H7 (cell line): ENCODE measurements around the gene CHST15. TPM values are rescaled to one million over a fixed set of nuclear protein-coding genes. Genes with fewer than 3 reads are reported as not detected.

Experiments
- DNase-seq: peaks from one replicate; pipeline ENCODE4 v3.0.0; 2012
- H3K27me3 ChIP-seq: 2 replicates; pipeline ENCODE4 v1.6.0; 2011; ENCODE audit warnings: mild to moderate bottlenecking, low read length; ENCODE audit not compliant: control insufficient read depth, insufficient read depth
- H3K36me3 ChIP-seq: replicated peaks from 2 replicates; pipeline ENCODE4 v1.5.1; 2011; ENCODE audit warnings: low read length; ENCODE audit not compliant: control insufficient read depth, insufficient read depth
- H3K4me3 ChIP-seq: 2 replicates; pipeline ENCODE4 v1.5.1; 2011; ENCODE audit warnings: low read depth, mild to moderate bottlenecking, control low read depth, low read length, moderate library complexity; ENCODE audit not compliant: insufficient read depth
- total RNA-seq: library from RNA; depleted of rRNA; stranded (reverse); fragments of >200 nt; shearing (Covaris generic); gene quantifications from 2 replicates; pipeline ENCODE4 v1.2.3, GENCODE V29; 2014

CHST15 gene
- total RNA-seq, 1 experiment from 2014 or later: 18.4 TPM

GRCh38 chr10:124075231-124075955 lies 18.0 kb downstream of the CHST15 start:
- peak; percentile 71 for DNase-seq
- Histone ChIP-seq H3K36me3 (no peaks in the 10 kb centered on the region), H3K27me3 (no peaks in the 10 kb centered on the region), H3K4me3 (no peak overlapping the region)

DNA sequence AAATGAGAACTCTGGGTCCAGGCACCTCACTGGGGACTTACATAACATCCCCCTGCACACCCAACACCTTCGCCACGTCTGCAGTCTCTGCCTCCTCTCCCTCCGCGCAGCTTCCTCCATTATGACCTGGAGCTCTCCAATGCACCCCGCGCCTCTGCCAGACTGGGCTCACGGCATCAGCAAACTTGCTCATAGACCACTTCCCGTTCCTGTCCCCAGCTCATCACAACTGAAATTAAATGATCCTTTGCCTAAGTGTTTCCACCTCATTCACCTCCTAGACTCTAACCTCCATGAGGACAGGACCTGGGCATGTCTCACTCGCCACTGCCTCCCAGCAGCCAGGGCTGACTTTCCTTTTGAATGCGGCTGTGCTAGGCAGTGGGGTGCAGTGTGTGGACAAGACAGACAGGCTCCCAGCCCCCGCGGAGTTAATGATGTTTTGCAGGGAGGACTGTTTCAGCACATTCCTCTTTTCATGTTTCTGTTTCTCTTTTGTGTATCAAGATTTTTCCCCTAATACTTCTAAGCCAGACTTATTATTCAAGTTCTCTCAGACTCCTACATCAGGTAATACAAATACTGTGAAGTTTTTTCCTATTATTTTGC lies 18.8 kb downstream of the CHST15 start:
- no peak for DNase-seq
- Histone ChIP-seq H3K27me3 (no peaks in the 10 kb centered on the region), H3K36me3 (no peaks in the 10 kb centered on the region), H3K4me3 (no peak overlapping the region)

GRCh38 chr10:124073978-124074377 lies 19.4 kb downstream of the CHST15 start:
- H3K4me3 ChIP-seq: no peak overlapping the region
- H3K27me3 ChIP-seq: no peaks in the 10 kb centered on the region
- DNase-seq: no peak
- H3K36me3 ChIP-seq: no peaks in the 10 kb centered on the region

DNA sequence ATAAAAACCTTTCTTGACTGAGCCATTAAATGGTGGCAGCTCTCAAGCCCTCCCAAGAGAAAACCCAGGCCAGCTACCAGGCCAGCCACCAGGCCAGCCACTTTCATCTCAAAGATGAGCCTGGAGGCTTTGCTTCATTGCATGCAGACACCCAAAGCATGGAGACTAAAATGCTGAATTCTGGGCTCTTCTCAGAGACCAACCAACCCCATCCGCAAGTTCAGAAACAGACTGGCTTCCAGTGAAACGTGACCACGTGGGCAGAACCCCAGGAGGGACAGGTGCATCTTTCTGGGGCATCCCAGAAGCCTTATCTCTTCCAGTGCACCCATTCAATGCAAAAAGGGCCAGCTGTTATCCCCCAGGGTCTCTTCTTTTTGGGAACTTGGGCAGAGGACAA lies 20.9 kb downstream of the CHST15 start:
- H3K36me3 ChIP-seq: no peaks in the 10 kb centered on the region
- no peak overlapping the region for H3K4me3 ChIP-seq
- H3K27me3 ChIP-seq: no peaks in the 10 kb centered on the region
- DNase-seq: no peak

- Histone ChIP-seq H3K4me3 (no peak overlapping the region), H3K36me3 (no peaks in the 10 kb centered on the region), H3K27me3 (no peaks in the 10 kb centered on the region)
- no peak for DNase-seq
Observed at GRCh38 chr10:124072106-124072505, 21.3 kb downstream of the CHST15 start.

DNA sequence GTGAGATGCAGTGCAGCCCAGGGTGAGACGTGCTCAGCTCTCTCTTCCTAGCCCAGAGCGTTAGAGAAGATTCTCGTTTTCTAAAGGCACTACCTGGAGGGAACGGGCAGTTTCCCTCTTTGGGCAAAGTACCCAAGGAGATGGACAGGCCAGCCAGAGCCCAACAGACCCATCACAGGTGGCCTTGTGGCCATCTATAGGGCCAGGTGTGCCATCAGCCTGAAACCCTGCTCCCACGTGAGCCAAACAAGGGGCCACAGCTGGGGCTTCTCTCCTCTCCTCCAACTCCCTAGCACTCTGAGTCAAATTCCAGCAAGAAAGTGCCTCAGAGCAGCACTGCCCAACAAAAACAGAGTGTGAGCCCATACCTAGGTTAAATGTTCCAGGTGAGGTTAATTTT lies 22.3 kb downstream of the CHST15 start:
- no peaks in the 10 kb centered on the region for H3K27me3 ChIP-seq
- H3K4me3 ChIP-seq: no peak overlapping the region
- no peaks in the 10 kb centered on the region for H3K36me3 ChIP-seq

DNA sequence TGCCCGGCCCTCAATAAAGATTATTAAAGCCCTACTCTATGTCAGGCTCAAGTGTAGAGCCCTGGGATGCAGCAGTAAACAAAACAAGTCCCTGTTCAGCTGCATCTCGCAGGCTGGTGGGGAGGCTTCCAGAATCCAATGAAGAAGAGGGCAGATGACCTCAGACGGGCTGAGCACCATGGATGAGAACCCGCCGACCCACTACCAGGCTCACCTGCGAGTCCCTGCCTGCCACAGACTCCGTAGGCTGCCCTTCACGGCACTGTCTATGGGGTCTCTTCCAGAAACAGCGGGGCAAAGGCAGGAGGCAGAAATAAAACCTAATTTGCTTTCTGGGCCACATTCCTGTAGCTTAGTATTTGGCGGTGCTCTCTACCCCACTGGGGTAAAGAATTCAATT lies 22.7 kb downstream of the CHST15 start:
- Histone ChIP-seq H3K27me3 (no peaks in the 10 kb centered on the region), H3K4me3 (no peak overlapping the region), H3K36me3 (no peaks in the 10 kb centered on the region)
- DNase-seq: no peak

More for the DNA sequence above, 22.3 kb downstream of the CHST15 start:
- no peak for DNase-seq

DNA sequence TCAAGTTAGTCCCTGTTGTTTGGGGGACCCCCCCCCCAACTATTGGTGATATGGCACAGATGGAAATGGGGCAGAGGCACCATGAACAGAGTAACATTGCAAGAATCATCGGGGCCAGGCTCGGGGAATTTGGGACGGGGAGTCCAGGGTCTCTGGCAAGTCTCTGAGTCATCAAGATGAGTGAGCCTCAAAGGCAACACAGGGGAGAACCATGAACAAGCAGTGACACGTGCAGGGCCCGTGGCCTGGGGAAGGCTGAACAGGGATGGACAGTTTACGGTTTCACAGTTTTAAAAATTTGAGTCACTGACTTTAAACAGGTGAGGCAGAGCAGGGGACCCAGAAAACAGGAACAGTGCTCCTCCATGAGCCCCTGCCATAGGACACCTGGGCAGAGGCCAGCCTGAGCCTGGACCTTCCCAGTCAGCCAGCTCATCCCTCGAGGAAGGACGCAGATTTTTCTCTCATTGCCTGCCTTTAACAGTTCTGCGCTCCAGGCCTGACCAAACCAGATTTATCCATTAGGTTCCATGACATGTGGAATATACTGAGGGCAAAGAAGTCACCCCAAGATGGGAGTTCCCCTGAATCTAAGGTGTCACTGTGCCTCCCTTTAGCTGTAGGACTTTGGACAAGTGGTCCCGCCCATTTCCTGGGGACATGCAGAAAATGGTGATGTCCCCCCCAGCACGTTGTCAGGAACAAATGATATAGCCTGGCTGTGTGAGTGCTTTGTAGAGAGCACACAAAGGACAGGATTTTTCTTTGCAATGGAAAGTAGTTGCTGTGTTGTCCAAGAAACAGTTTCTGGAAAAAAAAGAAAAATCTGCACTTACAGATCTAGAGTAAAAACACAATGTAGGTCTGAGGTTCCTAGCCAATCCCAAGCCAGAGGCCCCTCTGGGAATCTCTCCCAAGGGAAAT lies 23.8 kb downstream of the CHST15 start:
- Histone ChIP-seq H3K36me3 (no peaks in the 10 kb centered on the region), H3K4me3 (no peak overlapping the region), H3K27me3 (no peaks in the 10 kb centered on the region)
- DNase-seq: no peak

GRCh38 chr10:124068929-124069328 lies 24.5 kb downstream of the CHST15 start:
- Histone ChIP-seq H3K4me3 (no peak overlapping the region), H3K27me3 (no peaks in the 10 kb centered on the region), H3K36me3 (no peaks in the 10 kb centered on the region)
- DNase-seq: peak; percentile 21

DNA sequence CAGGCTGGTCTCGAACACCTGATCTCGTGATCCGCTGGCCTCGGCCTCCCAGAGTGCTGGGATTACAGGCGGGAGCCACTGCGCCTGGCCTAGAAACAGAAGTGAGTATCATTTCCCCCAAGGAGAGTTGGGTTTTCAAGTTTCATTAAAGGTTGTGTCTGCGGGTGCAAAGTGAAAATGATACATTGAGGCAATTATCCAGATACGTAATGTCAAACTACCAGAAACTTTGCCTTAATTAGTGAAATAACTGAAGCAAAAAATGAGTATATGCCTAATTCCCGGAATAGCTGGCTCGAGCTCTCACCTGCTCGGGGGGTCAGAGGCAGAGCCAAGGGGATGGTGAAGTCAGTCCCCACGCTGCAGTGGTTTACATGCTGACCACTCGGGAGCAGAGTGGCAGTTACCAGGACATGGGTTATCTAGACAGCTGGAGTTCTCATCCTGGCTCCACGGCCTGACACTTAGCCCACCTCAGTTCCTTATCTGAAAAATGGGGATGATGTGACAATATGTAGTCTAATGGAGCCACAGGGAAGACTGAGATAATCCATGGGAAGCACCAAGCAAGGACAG lies 25.5 kb downstream of the CHST15 start:
- Histone ChIP-seq H3K27me3 (no peaks in the 10 kb centered on the region), H3K36me3 (no peaks in the 10 kb centered on the region), H3K4me3 (no peak overlapping the region)
- DNase-seq: no peak

- no peaks in the 10 kb centered on the region for H3K36me3 ChIP-seq
- H3K27me3 ChIP-seq: no peaks in the 10 kb centered on the region
- peak; percentile 85 for DNase-seq
- no peak overlapping the region for H3K4me3 ChIP-seq
Observed at GRCh38 chr10:124066781-124067714, 26.4 kb downstream of the CHST15 start.

DNA sequence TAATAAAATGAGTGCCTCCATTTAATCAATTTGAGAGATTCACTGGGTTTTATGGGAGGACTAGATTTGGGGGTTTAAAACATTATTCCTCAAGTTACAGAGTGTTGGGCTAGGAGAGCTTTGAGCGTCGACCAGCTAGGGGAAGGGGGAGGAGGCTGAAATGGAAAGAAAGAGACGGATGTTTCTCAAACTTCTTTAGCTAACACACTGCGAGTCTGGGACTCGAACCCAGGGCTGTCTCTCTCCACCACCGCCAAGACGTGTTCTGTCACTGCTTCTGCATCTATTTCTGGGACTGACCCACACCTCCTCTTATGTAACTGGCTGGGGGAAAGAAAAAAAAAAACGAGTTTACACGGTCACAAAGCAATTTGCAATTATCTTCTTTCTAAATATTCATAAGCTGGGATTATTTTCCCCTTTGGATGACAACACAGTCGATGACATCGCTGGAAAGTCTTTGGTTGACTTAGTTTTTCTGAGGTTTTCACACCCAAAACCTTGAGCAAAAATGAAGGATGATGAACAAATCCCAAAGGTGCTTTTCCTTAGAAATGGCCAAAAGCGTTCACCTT lies 27.2 kb downstream of the CHST15 start:
- no peak overlapping the region for H3K4me3 ChIP-seq
- DNase-seq: peak; percentile 67
- no peaks in the 10 kb centered on the region for H3K27me3 ChIP-seq
- no peaks in the 10 kb centered on the region for H3K36me3 ChIP-seq

DNA sequence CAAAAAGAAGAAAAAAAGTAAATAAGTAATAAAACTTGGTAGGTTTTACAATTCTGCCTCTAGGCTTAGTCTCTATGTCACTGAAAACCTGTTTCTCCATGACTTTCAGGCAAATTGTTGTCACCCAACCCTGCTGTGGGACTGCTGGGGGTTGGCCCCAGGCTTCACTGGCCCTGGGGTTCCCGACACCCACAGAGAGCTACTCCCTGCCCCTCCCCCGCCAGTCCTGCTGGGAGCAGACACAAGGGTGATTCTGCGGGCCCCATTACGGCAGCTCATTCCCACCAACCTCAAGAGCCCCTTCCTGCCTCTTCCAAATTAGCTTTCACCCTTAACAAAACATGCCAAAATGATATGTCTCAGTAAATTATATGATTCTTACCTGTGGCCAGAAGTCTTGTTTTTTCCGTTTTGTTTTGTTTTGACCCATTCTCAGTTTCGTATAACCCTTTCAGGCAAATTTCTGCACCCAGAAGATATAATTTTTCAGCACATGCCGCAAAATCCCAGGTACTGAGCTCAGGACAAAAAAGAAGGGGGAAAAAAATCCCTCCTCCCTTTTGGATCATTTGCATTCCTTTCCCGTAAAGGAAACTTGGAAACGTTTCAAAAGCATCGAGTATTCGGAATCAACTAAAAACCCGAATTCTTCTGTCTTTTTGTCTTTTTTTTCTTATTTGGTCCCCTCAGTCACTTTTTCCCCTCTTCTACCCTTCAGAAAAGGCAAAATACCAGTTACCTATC lies 27.8 kb downstream of the CHST15 start:
- Histone ChIP-seq H3K27me3 (no peaks in the 10 kb centered on the region), H3K36me3 (no peaks in the 10 kb centered on the region), H3K4me3 (no peak overlapping the region)
- peak; percentile 72 for DNase-seq
